HepG2 (cell line): ENCODE results near the gene CUL7. TPM values are rescaled to one million over a fixed set of nuclear protein-coding genes. Genes with fewer than 3 reads are reported as not detected.

Source experiments
- FOXA3 ChIP-seq: IDR thresholded peaks from 2 replicates; pipeline ENCODE4 v1.6.1; 2016; ENCODE audit warnings: missing genetic modification reagents, missing compliant biosample characterization
- GTF3A ChIP-seq: sonication (generic); formaldehyde crosslinking; conservative IDR thresholded peaks from 2 replicates; pipeline ENCODE4 v1.4.0; 2020; ENCODE audit warnings: mild to moderate bottlenecking, missing genetic modification reagents
- HHEX ChIP-seq: IDR thresholded peaks from 2 replicates; pipeline ENCODE4 v1.6.1; 2016; ENCODE audit warnings: control low read depth
- HNRNPH1 ChIP-seq: fragments of 200-400 bp; formaldehyde crosslinking; optimal IDR thresholded peaks from 2 replicates; pipeline ENCODE3; 2017; ENCODE audit warnings: mild to moderate bottlenecking, low read depth, low read length
- MXI1 ChIP-seq: IDR thresholded peaks from 3 replicates; pipeline ENCODE4 v1.6.1; 2012; ENCODE audit warnings: low read depth, low read length, inconsistent platforms, borderline replicate concordance
- NKX3-1 ChIP-seq: sonication (generic); formaldehyde crosslinking; IDR thresholded peaks from 2 replicates; pipeline ENCODE4 v1.5.0; 2020; ENCODE audit warnings: missing genetic modification reagents
- RARG ChIP-seq: sonication (generic); formaldehyde crosslinking; IDR thresholded peaks from 2 replicates; pipeline ENCODE4 v1.4.0; 2020; ENCODE audit warnings: low read depth, mild to moderate bottlenecking, missing genetic modification reagents
- RBM22 ChIP-seq: fragments of 200-400 bp; formaldehyde crosslinking; optimal IDR thresholded peaks from 2 replicates; pipeline ENCODE3; 2017; ENCODE audit warnings: mild to moderate bottlenecking, low read length, moderate library complexity
- SIN3A ChIP-seq: IDR thresholded peaks from 2 replicates; pipeline ENCODE4 v1.6.1; 2011; ENCODE audit warnings: low read depth, mild to moderate bottlenecking, control low read depth, low read length, borderline replicate concordance
- SMAD1 ChIP-seq: sonication (generic); formaldehyde crosslinking; IDR thresholded peaks from 2 replicates; pipeline ENCODE4 v1.4.0; 2020; ENCODE audit warnings: missing genetic modification reagents, low read depth, mild to moderate bottlenecking, borderline replicate concordance
- TBL1XR1 ChIP-seq: fragments of 150-350 bp; IDR thresholded peaks from 2 replicates; pipeline ENCODE4 v1.6.1; 2014; ENCODE audit warnings: borderline replicate concordance, low read length; ENCODE audit not compliant: partially characterized antibody
- TCF7L2 ChIP-seq: IDR thresholded peaks from 2 replicates; pipeline ENCODE4 v1.6.1; 2011; ENCODE audit warnings: mild to moderate bottlenecking, low read depth, low read length, moderate library complexity
- ZC3H13 ChIP-seq: sonication (generic); formaldehyde crosslinking; IDR thresholded peaks from 2 replicates; pipeline ENCODE4 v1.8.1; 2023; ENCODE audit warnings: mild to moderate bottlenecking, missing genetic modification reagents, moderate library complexity
- ZNF124 ChIP-seq: sonication (generic); formaldehyde crosslinking; IDR thresholded peaks from 2 replicates; pipeline ENCODE4 v1.4.0; 2020; ENCODE audit warnings: missing genetic modification reagents
- ZNF207 ChIP-seq: fragments of 450-650 bp; IDR thresholded peaks from 2 replicates; pipeline ENCODE4 v1.6.1; 2016; ENCODE audit warnings: antibody characterized with exemption, borderline replicate concordance
- ZNF33A ChIP-seq: sonication (generic); formaldehyde crosslinking; IDR thresholded peaks from 2 replicates; pipeline ENCODE4 v1.5.1; 2020; ENCODE audit warnings: missing genetic modification reagents, mild to moderate bottlenecking, moderate library complexity, borderline replicate concordance
- ZNF496 ChIP-seq: sonication (generic); formaldehyde crosslinking; IDR thresholded peaks from 2 replicates; pipeline ENCODE4 v1.8.1; 2023; ENCODE audit warnings: mild to moderate bottlenecking, moderate library complexity, missing genetic modification reagents; ENCODE audit not compliant: insufficient replicate concordance
- ZNF530 ChIP-seq: sonication (generic); formaldehyde crosslinking; IDR thresholded peaks from 2 replicates; pipeline ENCODE4 v1.5.0; 2020; ENCODE audit warnings: low read depth, mild to moderate bottlenecking, missing genetic modification reagents
- ZNF709 ChIP-seq: sonication (generic); formaldehyde crosslinking; IDR thresholded peaks from 2 replicates; pipeline ENCODE4 v1.5.0; 2020; ENCODE audit warnings: mild to moderate bottlenecking, missing genetic modification reagents
- ZNF879 ChIP-seq: sonication (generic); formaldehyde crosslinking; IDR thresholded peaks from 2 replicates; pipeline ENCODE4 v1.8.1; 2023; ENCODE audit warnings: missing genetic modification reagents
- polyA plus RNA-seq, 8 experiments: library from polyadenylated mRNA; depleted of rRNA in 3 of 8; stranded (reverse) in 7 of 8; unstranded in 1 of 8; fragments of >200 nt; fragmentation: Illumina TruSeq in 4 of 8; extraction: Trizol in 4 of 8; gene quantifications; 2 replicates each; pipeline versions ENCODE4 v1.2.1 to v1.2.3, GENCODE V29; 2011 to 2016; ENCODE audit warnings: low read depth in 4 of 8, missing spikeins in 1 of 8, mixed read lengths in 1 of 8; ENCODE audit not compliant: insufficient read depth in 1 of 8
- total RNA-seq, 5 experiments: library from RNA; depleted of rRNA; stranded (reverse); fragments of >200 nt; fragmentation: Illumina TruSeq; extraction: Trizol; gene quantifications; 2 replicates each; pipeline ENCODE4 v1.2.3, GENCODE V29; 2016; ENCODE audit warnings: low read depth in 1 of 5
- TF ChIP-seq, protein P1 (sequence below): sonication (generic); formaldehyde crosslinking; IDR thresholded peaks from 2 replicates; pipeline ENCODE4 v1.4.0; 2020; ENCODE audit warnings: missing genetic modification reagents
- TF ChIP-seq, protein P2 (sequence below): sonication (generic); formaldehyde crosslinking; IDR thresholded peaks from 2 replicates; pipeline ENCODE4 v1.9.0; 2022; ENCODE audit warnings: low read depth, missing genetic modification reagents
- TF ChIP-seq, protein P3 (sequence below): IDR thresholded peaks from 2 replicates; pipeline ENCODE4 v1.6.1; 2016; ENCODE audit warnings: low read depth, borderline replicate concordance
- TF ChIP-seq, protein P4 (sequence below): sonication (generic); formaldehyde crosslinking; IDR thresholded peaks from 2 replicates; pipeline ENCODE4 v1.5.1; 2020; ENCODE audit warnings: missing genetic modification reagents, mild to moderate bottlenecking, borderline replicate concordance

Gene CUL7
- total and polyA plus RNA-seq, 2 of the 13 experiments (the other 11 are each of a cell fraction or from before 2014, with no cell fraction given) = 32.0 to 60.7 TPM

DNA sequence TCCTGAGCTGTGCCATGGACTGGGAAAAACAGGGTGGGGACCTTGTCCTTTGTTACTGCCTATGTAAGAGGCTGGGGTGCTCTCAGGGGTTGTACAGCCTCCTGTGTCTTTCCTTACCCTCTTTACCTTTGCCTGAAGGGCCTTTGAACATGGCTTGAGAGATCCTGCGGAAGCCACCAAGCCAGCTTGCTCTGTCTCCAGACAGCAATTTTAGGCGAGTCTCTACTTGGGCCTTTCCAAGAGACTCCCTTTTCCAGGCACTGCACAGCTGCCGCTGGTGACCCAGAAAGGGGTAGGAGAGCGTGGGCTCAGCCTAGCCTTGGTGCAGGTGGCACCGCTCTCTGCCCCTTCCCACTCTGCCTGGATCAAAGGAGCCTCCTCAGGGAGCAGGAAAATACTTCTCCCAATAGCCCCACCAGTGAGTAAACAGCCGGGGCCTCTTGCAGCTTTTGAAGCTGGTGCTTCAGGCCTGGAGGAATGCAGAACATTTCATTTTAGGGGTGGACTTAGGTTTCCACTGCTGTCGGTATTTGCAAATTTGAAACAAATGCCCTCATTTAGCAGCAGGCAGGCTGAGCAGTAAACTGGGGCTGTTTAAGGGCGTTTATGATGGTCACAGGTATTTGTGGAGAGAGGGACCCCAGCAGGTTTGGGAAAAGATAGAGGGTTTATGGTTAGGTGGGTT is 36.4 kb upstream of the CUL7 start (continued):
- TF ChIP-seq, protein P1, sequence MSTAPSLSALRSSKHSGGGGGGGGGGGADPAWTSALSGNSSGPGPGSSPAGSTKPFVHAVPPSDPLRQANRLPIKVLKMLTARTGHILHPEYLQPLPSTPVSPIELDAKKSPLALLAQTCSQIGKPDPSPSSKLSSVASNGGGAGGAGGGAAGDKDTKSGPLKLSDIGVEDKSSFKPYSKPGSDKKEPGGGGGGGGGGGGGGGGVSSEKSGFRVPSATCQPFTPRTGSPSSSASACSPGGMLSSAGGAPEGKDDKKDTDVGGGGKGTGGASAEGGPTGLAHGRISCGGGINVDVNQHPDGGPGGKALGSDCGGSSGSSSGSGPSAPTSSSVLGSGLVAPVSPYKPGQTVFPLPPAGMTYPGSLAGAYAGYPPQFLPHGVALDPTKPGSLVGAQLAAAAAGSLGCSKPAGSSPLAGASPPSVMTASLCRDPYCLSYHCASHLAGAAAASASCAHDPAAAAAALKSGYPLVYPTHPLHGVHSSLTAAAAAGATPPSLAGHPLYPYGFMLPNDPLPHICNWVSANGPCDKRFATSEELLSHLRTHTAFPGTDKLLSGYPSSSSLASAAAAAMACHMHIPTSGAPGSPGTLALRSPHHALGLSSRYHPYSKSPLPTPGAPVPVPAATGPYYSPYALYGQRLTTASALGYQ (CRISPR knock-in tag) = peak; percentile 93
- TF ChIP-seq SMAD1 = no peak
- no peak for TF ChIP-seq ZNF879 (CRISPR knock-in tag)
- TF ChIP-seq SIN3A = no peak
- no peak for TF ChIP-seq TBL1XR1
- no peak for TF ChIP-seq RARG (CRISPR knock-in tag)
- no peak for TF ChIP-seq ZNF496 (CRISPR knock-in tag)
- no peak for TF ChIP-seq GTF3A (CRISPR knock-in tag)
- TF ChIP-seq ZC3H13 (CRISPR knock-in tag) = peak; percentile 52; the same call in 1 of the 2 replicates
- peak; percentile 89 for TF ChIP-seq TCF7L2
- TF ChIP-seq HHEX = peak; percentile 84
- no peak for TF ChIP-seq HNRNPH1
- TF ChIP-seq NKX3-1 (CRISPR knock-in tag) = peak; percentile 67; the same call in 1 of the 2 replicates
- TF ChIP-seq ZNF709 (CRISPR knock-in tag) = no peak
- TF ChIP-seq MXI1 = no peak; the same call in 2 of the 3 replicates
- TF ChIP-seq, protein P2, sequence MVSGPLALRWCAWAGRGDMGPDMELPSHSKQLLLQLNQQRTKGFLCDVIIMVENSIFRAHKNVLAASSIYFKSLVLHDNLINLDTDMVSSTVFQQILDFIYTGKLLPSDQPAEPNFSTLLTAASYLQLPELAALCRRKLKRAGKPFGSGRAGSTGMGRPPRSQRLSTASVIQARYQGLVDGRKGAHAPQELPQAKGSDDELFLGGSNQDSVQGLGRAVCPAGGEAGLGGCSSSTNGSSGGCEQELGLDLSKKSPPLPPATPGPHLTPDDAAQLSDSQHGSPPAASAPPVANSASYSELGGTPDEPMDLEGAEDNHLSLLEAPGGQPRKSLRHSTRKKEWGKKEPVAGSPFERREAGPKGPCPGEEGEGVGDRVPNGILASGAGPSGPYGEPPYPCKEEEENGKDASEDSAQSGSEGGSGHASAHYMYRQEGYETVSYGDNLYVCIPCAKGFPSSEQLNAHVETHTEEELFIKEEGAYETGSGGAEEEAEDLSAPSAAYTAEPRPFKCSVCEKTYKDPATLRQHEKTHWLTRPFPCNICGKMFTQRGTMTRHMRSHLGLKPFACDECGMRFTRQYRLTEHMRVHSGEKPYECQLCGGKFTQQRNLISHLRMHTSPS (CRISPR knock-in tag) = peak; percentile 98
- TF ChIP-seq RBM22 = no peak
- TF ChIP-seq ZNF530 (CRISPR knock-in tag) = no peak
- TF ChIP-seq ZNF124 (CRISPR knock-in tag) = peak; percentile 31; the same call in 1 of the 2 replicates
- TF ChIP-seq, protein P3, sequence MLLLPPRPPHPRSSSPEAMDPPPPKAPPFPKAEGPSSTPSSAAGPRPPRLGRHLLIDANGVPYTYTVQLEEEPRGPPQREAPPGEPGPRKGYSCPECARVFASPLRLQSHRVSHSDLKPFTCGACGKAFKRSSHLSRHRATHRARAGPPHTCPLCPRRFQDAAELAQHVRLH (CRISPR knock-in tag) = peak; percentile 78; the same call in 1 of the 2 replicates
- TF ChIP-seq ZNF33A = no peak
- no peak; the same call in 1 of the 2 replicates for TF ChIP-seq ZNF207
- peak; percentile 97 for TF ChIP-seq FOXA3 (CRISPR knock-in tag)
- TF ChIP-seq, protein P4, sequence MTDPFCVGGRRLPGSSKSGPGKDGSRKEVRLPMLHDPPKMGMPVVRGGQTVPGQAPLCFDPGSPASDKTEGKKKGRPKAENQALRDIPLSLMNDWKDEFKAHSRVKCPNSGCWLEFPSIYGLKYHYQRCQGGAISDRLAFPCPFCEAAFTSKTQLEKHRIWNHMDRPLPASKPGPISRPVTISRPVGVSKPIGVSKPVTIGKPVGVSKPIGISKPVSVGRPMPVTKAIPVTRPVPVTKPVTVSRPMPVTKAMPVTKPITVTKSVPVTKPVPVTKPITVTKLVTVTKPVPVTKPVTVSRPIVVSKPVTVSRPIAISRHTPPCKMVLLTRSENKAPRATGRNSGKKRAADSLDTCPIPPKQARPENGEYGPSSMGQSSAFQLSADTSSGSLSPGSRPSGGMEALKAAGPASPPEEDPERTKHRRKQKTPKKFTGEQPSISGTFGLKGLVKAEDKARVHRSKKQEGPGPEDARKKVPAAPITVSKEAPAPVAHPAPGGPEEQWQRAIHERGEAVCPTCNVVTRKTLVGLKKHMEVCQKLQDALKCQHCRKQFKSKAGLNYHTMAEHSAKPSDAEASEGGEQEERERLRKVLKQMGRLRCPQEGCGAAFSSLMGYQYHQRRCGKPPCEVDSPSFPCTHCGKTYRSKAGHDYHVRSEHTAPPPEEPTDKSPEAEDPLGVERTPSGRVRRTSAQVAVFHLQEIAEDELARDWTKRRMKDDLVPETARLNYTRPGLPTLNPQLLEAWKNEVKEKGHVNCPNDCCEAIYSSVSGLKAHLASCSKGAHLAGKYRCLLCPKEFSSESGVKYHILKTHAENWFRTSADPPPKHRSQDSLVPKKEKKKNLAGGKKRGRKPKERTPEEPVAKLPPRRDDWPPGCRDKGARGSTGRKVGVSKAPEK (CRISPR knock-in tag) = peak; percentile 61; the same call in 1 of the 2 replicates
